SIG-M5 treated with dmso at 0.1 percent for 504 hours (cell line): ENCODE data around the gene NBAS.
"Not testable (repeated sequence)": the region's sequence is repeated elsewhere in the genome, so short reads cannot be mapped to it uniquely, and the experiment has no call there.

Source experiments
- DNase-seq: peaks from one replicate; lab custom pipeline; 2025; ENCODE audit not compliant: unreplicated experiment; lab: John Stamatoyannopoulos, UW

The NBAS gene

DNA sequence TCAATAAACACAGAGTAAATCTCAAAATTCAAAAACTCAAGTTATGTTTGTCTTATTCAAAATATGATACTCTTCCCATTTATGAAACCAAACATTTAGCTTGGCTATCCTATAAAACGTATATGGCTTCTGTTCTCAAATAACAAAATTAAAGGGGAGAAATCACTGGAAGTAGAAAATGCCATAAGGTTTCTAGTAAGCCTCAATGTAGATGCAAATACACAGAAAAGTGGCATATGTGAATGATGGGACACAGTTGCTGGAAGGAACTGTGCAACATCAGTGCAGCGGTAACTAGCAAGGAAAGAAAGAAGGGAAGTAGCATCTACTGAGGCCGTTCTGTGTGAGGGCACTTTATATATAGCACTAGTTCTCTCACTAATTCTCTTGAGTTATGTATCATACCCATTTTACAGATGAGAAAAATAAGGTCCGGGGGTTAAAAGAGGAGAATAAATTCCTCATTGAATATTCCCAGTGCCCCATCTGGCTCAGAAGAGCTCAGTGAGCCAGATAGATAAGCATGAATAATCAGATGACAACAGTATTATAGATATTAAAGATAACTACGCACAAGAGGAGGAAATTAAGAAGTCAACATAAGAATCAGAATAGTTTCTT lies 27.2 kb downstream of the NBAS start:
- no peak for DNase-seq

DNA sequence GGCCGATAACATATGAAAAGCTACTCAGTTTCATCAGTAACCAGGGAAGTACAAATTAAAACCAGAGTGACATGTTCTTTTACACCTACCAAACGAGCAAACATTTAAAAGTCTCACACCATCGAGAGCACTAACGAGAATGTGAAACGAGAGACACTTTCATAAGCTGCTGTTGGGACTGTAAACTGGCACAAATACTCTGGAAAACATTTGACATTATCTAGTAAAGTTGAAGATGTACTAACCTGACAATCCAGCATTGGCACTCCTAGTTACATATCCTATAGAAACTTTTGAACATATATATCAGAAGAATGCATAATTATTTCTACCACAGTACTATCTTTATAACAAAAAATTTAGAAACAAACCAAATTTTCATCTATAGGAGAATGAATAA lies 28.1 kb downstream of the NBAS start:
- DNase-seq = no peak

DNA sequence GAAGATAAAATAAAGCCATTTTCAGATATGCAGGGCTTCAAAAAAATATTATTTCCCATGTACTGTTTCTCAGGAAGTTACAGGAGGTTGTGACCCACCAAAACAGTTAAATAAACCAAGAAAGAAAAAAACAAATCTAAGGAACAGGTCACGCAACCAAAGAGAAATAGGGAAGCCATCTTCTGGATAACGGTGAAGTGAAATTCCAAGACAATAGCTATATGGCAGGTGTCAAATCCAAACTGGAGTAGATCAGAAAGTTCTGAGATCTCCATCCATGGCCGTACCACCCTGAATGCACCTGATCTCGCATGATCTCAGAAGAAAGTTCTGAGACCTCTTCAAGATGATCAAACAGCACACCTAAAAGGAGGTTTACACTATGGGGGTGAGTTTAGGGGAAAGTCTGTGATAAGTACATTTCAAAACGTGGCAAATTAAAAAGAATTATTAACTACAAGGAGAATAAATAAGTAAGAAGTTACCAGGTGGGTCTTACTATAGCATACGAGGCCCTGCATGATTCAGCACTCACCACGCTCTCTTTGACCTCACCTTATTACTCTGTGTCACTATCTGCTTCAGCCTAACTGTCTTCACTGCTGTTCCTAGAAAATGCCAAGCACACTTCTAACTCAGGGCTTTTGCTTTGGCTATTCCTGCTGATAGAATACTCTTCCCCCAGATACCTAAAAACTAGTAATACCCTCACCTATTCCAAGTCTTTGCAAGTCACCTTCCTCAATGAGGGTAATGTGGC lies 29.9 kb downstream of the NBAS start:
- DNase-seq = no peak

DNA sequence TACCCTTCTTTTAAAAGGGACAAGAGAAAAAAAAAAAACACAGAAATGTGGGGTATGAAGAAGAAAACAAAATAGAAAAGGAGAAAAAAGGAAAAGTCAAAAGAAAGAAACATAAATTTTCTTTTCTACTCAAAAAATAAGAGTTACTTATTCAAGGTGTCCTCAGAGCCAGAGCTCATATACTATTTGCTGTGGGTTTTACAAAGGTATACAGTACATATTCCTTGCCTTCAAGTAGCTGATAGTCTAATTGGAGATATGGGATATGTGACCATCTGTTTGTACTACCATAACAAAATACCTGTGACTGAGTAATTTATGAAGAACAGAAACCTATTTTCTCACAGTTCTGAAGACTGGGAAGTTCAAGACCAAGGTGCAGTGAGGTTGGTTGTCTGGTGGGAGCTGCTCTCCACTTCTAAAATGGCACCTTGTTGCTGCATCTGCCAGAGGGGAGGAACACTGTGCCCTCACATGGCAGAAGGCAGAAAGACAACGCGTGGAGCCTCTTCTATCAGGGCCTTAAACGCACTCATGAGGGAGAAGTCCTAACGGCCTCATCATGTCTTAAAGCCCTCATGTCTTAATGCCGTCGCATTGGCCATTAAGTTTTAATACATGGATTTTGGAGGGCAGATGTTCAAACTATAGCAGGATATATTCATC lies 33.9 kb downstream of the NBAS start:
- no peak for DNase-seq

DNA sequence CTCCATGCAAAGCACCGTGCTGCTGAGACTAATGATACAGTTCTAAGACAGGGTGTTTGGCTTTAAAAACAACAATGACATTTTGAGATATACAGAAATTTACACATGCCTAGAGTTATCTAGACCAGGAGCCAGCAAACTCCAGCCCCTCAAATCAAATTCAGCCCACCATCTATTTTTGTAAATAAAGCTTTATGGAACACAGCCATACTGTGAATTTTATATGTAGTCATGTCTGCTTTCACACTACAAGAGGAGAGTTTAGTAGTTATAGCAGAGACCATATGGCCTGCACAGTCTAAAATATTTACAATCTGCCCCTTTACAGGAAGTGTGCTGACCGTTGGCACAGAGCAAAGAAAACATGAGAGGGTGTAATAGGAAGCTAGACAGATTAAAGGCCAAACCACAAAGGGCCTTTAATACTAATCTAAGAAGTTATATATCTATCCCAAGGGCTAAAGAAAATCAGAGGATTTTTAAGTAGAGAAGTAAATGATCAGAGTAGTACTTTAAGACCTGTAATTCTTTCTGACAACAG lies 39.4 kb downstream of the NBAS start:
- DNase-seq = no peak

DNA sequence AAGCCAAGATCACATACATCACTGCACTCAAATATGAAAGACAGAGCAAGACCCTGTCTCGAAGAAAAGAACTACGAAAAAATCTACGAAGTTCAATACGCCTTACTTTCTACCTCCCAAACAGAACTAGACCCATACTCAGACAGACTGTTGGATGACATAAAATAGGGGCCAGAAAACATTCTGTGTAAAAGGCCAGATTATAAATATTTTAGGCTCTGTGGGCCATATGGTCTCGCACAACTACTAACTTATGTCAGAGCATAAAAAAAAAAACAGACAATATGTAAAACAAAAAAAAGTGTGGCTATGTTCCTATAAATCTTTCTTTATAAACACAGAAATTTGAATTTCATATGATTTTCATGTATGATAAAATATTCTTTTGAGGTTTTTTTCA lies 40.8 kb downstream of the NBAS start:
- DNase-seq = no peak

DNA sequence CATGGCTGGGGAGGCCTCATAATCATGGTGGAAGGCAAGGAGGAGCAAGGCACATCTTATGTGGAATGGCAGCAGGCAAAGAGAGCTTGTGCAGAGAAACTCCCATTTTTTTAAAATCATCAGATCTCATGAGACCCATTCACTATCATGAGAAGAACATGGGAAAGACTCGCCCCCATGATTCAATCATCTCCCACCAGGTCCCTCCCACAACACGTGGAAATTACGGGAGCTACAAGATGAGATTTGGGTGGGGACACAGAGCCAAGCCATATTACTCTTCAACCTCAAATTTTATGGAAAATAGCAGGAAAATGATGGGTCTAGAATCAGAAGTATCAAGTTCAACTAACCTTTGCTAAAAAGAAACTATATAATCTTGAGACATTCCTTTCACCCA lies 42.4 kb downstream of the NBAS start:
- DNase-seq = not testable (repeated sequence)

DNA sequence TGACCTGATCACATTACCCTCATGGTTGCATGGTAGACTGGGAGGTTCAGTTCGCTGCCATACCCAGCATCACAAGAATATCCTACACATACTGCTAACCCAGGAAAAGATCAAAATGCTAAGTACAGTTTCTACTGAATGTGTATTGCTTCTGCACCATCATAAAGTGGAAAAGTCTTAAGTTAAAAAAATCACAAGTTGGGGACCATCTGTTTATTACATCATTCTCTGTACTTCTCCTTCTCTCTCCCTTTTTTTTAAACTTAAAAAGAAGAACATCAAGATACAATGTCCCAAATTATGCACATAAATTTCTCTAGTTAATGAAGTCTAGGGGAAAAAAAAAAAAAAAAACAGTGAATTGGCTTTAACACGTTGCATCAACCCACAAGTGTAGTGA lies 43.3 kb downstream of the NBAS start:
- no peak for DNase-seq

DNA sequence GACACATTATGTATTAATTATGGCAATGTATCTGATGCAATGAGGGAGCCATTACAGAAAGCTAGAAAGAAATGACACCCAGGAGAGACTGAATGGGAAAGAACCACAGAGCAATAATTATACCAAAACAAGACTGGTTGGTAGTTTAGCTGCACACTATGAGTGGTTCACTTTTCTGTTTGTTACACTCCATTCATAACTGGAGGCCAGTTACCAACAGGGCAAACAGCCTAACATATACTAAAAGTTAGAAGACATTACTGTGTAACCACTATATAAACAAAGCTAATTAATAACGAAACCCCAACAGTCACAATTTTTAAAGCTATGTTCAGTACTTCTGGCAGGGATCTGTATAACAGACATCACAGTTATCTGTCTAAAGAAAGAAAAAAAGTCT lies 49.4 kb downstream of the NBAS start:
- DNase-seq = no peak

DNA sequence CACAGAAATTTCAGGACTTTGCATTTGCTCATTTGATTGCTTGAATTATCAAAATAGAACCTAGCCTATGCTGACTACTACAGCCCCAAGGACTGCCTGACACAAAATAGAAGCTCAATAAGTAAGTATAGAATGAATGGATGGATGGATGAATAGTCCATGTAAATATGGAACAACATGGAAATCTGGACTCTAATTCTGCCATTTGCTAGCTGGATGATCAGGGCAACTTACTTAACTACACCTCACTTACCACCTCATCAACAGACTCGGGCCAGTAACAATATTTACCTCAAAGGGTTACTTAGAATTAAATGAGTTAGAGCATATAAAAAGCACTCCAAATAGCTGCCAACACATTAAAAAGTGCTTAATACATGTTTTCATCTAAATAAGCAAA lies 50.6 kb downstream of the NBAS start:
- DNase-seq = no peak

DNA sequence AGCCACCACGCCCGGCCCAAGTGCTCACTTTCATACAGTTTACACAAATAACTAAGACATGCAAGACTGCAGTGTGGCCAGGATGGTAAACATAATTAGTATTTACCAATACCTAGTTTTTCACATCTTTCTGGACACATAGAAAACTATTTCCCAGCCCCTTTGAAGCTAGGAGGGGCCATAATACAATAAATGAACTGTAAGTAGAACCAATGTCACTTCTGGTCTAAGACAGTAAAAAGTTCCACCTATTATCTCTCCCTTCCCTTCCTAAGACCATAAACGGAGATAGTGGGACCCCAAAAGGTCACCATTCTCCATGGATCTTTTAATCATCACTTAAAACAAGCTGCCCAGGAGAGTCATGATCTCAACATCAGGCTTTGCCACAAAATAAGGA lies 51.0 kb downstream of the NBAS start:
- no peak for DNase-seq

DNA sequence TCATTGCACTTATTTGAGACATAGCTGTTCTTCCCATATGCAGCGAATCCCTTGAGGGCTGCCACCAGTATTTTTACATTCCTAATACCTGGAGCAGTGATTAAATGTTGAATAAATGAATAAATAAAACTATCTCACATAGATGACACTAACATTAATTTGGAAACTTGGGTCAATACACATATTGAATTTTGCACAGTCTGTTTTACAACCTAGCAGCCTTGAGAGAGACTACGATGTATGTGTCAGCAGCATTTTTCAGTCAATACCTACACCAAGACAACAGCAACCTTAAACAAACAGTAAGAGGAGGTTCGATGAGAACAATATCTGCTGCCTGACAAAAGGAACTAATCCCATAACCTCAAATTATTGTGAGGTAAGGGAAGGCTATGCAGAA lies 53.4 kb downstream of the NBAS start:
- no peak for DNase-seq

DNA sequence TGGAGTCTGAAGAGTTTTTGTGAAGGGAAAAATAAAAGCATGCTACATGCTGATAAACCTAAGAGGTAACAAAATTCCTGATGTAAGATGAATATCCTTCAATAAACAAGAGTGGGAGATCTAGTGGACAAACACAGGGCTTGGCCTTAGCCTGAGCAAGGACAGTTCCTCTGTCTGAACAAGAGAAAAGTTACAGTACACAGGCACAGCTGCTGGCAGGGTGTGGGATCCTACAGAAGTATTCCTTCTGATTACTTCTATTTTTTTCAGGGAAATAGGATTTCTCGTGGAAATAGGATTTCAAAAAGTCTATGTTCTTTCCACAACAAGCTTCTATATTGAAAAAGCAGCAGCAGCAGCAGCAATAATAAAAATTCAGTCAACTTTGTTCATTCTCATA lies 54.1 kb downstream of the NBAS start:
- DNase-seq = no peak

DNA sequence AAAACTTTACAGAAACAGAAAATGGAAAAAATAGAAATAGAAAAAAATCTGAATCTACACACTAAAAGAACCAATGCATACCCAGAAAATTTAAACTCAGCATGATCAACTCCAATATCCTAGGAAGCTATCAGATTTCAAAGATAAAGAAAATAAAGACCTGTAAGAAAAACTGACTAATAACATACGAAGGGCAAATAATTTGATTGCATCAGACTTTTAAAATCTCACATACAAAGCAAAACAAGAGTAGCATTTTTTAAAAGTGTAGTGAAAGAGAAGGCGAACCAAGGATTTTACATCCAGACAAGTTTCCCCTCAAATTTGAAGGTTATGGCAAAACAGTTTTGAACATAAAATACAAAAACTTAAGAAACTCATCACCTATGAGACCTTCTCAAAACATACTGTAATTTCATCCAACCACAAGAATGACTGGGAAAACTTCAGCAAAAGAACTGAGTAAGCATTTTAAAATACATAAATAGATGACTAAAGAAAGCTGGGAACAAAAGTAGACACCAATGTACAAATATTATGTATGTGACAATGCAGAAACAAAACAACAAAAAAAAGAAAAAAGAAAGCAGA lies 54.8 kb downstream of the NBAS start:
- no peak for DNase-seq

DNA sequence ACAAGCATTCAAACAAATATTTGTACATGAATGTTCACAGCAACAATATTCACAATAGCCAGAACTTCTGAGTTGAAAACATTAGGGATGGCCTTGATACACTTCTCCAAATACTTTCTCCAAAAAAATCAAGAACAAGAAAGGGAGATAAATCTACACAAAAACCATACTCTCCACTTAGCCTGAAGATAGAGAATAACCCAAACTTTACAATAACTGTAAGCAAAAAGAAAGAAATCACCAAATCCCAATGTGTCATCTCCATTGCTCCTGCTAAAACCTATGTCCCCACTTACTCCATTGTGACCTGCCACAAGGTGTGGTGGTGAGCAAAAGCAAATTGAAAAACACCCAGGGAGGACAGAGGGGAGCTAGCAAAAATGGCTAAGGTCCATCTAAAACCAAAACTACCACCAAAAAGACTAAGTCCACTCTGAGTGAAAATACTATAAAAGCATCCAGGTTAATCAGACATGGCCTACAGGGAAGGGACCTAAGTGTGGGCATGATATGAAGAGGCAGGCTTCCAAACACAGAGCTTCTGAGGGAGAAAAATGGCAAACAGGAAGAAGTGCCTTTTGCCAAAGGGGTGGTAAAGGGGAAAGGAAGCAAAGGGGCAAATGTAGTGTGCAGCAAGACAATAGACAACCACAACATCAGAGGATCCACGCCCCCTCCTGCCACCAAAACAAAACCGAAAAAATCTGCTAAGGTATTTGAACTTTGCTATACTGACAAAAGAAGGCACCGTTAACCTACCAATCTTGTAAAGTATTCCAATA lies 56.1 kb downstream of the NBAS start:
- DNase-seq = no peak

DNA sequence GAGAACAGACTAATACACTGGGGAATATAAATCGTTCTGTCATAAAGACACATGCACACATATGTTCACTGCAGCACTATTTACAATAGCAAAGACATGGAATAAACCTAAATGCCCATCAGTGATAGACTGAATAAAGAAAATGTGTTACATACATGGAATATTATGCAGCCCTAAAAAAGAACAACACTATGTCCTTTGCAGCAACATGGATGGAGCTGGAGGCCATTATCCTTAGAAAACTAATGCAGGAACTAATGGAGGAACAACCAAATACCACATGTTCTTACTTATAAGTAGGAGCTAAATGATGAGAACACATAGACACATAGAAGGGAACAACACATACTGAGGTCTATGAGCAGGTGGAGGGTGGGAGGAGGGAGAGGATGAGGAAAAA lies 61.9 kb downstream of the NBAS start:
- DNase-seq = not testable (repeated sequence)

DNA sequence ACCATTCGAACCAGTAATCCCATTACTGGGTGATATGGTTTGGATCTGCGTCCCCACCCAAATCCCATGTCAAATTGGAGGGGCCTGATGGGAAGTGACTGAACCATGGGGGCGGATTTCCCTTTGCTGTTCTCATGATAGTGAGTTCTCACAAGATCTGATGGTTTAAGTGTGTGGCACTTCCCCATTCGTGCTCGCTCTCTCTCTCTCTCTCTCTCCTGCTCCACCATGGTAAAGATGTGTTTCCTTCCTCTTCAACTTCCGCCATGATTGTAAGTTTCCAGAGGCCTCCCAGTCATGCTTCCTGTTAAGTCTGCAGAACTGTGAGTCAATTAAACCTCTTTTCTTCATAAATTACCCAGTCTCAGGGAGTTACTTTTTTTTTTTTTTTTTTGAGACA lies 62.6 kb downstream of the NBAS start:
- DNase-seq = no peak

DNA sequence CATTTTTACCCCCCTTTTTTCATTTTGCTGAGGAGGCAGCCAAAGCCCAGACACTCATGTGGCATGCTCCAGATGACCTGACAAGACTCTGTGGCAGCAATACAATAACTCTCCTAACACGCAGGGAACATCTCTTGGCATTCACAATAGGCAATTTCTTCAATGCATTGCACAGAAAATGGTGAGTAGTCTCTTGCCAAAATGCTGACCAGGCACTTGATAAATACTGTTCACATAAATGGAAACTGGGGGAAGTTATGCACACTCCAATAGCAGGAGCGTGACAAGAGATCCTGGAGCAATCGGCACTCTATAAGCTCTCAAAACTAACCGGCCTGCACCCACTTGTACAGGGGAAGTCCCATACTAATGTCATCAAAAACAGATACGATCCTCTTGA lies 66.3 kb downstream of the NBAS start:
- no peak for DNase-seq

DNA sequence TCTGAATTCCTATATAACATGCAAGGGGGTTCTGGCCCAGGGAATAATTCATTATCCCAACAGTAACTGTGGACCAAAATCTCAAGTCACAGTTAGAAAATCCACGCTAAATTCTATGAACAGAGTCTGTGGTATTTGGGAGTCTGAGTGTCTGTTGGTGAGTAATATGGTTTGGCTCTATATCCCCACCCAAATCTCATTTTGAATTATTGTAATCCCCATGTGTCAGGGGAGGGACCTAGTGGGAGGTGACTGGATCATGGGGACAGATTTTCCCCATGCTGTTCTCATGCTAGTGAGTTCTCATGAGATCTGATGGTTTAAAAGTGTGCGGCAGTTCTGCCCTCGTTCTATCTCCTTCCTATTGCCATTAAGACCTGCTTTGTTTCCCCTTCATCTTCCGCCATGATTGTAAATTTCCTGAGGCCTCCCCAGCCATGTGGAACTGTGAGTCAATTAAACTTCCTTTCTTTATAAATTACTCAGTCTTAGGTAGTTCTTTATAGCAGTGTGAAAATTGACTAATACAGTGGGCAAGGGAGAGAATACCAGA lies 68.3 kb downstream of the NBAS start:
- no peak for DNase-seq

DNA sequence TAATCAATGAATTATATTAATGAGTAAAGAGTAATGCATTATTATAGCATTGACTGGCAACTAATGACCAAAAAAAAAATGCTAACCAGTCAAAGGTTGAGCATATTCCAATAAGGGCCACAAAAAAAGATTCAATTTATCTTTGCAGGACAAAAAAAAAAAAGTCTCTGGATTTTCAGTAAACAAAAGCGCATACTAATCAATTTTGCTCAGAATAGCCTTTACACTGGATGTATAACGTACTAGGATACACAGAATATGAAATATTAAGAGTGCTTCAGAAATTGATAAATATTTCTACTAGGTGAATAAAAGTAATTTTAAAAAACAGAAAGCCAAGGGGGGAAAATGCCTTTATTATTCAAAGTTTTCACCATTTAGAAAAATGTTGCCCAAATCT lies 74.4 kb downstream of the NBAS start:
- DNase-seq = no peak

DNA sequence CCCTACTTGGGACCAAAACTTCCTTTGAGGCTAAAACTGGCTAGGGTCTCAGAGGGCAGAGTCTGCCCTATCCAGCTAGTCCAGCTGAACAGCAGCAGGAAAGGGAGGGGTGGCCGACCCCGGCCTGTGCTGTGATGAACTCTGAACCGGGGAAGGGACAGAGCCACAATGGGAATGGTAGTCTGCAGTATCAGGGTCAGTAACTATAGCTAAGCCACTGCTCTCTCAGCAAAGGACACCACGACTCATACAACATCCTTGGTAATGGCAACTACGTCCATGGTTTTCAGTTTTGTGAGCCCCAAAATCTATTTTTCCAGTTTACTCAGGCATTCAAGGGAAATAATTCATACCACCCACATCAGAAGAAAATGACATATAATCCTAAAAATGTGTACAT lies 75.2 kb downstream of the NBAS start:
- no peak for DNase-seq
